SU-DHL-6 (cell line): ENCODE results near the gene TSSC4.

Experiments
- EZH2phosphoT487 ChIP-seq: fragments of 200-600 bp; sonication (generic), shearing (Covaris generic); conservative IDR thresholded peaks from 2 replicates; pipeline ENCODE4 v1.6.1; 2018; ENCODE audit warnings: mild to moderate bottlenecking, antibody characterized with exemption, low read length, moderate library complexity, mixed read lengths
- TF ChIP-seq, protein P1 (sequence below): fragments of 200-600 bp; sonication (generic); IDR thresholded peaks from one replicate; pipeline ENCODE4 v1.5.1; 2017; ENCODE audit warnings: antibody characterized with exemption, mild to moderate bottlenecking, low read length, moderate library complexity; ENCODE audit not compliant: insufficient read depth, poor library complexity, severe bottlenecking

DNA sequence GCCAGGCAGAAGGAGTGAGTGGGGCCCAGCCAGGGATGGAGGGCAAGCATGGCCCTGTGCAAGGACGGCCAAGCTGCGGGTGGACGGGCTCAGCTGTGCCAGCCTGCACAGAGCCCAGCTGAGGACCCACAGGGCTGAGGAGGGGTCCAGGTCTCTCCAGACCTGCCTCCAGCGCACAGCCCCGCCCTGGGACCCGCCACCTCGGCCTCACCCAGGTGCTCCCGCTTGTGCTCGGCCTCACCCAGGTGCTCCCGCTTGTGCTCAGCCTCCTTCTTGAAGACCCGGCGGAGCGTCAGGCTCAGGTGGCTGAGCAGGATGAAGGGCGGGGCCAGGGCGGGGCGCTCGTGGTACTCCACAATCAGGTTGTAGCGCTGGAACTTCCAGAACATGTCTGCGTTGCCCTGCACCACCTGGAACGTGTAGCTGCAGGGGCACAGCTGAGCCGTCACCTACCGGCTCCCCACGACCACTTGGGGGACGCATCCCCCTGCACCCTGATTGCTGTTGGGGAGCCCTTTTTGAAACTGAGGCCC is 6.4 kb downstream of the TSSC4 start:
- TF ChIP-seq, protein P1, sequence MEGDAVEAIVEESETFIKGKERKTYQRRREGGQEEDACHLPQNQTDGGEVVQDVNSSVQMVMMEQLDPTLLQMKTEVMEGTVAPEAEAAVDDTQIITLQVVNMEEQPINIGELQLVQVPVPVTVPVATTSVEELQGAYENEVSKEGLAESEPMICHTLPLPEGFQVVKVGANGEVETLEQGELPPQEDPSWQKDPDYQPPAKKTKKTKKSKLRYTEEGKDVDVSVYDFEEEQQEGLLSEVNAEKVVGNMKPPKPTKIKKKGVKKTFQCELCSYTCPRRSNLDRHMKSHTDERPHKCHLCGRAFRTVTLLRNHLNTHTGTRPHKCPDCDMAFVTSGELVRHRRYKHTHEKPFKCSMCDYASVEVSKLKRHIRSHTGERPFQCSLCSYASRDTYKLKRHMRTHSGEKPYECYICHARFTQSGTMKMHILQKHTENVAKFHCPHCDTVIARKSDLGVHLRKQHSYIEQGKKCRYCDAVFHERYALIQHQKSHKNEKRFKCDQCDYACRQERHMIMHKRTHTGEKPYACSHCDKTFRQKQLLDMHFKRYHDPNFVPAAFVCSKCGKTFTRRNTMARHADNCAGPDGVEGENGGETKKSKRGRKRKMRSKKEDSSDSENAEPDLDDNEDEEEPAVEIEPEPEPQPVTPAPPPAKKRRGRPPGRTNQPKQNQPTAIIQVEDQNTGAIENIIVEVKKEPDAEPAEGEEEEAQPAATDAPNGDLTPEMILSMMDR: no peak
- TF ChIP-seq EZH2phosphoT487: no peak
